Osteoblast (primary cell): ENCODE measurements around the gene UBE2F. TPM values are rescaled to one million over a fixed set of nuclear protein-coding genes. Genes with fewer than 3 reads are reported as not detected.

Experiments used
- DNase-seq: peaks from one replicate; pipeline ENCODE4 v3.0.0; 2011; ENCODE audit warnings: low spot score, mixed read lengths; ENCODE audit not compliant: insufficient read length; ENCODE audit errors: missing footprints
- H2AFZ ChIP-seq: 2 replicates; pipeline ENCODE4 v1.6.0; 2011; ENCODE audit warnings: mild to moderate bottlenecking, low read length
- H3K27ac ChIP-seq: 2 replicates; pipeline ENCODE4 v1.5.1; 2011; ENCODE audit warnings: mild to moderate bottlenecking, low read depth, low read length, moderate library complexity
- H3K27me3 ChIP-seq: 2 replicates; pipeline ENCODE4 v1.6.0; 2012; ENCODE audit warnings: mild to moderate bottlenecking, control low read depth, inconsistent platforms, low read length, moderate library complexity; ENCODE audit not compliant: insufficient read depth
- H3K36me3 ChIP-seq: 2 replicates; pipeline ENCODE4 v1.5.1; 2011; ENCODE audit warnings: mild to moderate bottlenecking, low read length, control low read depth, moderate library complexity; ENCODE audit not compliant: insufficient read depth
- H3K4me1 ChIP-seq: 2 replicates; pipeline ENCODE4 v1.5.1; 2011; ENCODE audit warnings: mild to moderate bottlenecking, low read length, control low read depth, moderate library complexity; ENCODE audit not compliant: insufficient read depth
- H3K4me2 ChIP-seq: 2 replicates; pipeline ENCODE4 v1.6.0; 2011; ENCODE audit warnings: mild to moderate bottlenecking, low read length; ENCODE audit not compliant: insufficient read depth
- H3K4me3 ChIP-seq: fragments of 200-600 bp; sonication (generic); 3 replicates; pipeline ENCODE4 v1.5.1; 2012; ENCODE audit warnings: mild to moderate bottlenecking, low read length, inconsistent platforms; ENCODE audit not compliant: insufficient read depth
- H3K79me2 ChIP-seq: 2 replicates; pipeline ENCODE4 v1.6.0; 2012; ENCODE audit warnings: mild to moderate bottlenecking, low read length, control low read depth, inconsistent platforms; ENCODE audit not compliant: insufficient read depth
- H3K9me3 ChIP-seq: 2 replicates; pipeline ENCODE4 v1.5.1; 2011; ENCODE audit warnings: low read depth, low read length, control low read depth
- H4K20me1 ChIP-seq: 2 replicates; pipeline ENCODE4 v1.6.0; 2012; ENCODE audit warnings: mild to moderate bottlenecking, low read length, control low read depth; ENCODE audit not compliant: insufficient read depth
- CTCF ChIP-seq: IDR thresholded peaks from 2 replicates; pipeline ENCODE4 v1.5.1; 2011; ENCODE audit warnings: mild to moderate bottlenecking, low read depth, low read length, moderate library complexity; ENCODE audit errors: extremely low read depth
- total RNA-seq: library from RNA; depleted of rRNA; stranded (reverse); fragments of >200 nt; gene quantifications from 2 replicates; pipeline ENCODE4 v1.2.3, GENCODE V29; 2012

UBE2F gene
- total RNA-seq, 1 donor: 39.8 TPM

DNA sequence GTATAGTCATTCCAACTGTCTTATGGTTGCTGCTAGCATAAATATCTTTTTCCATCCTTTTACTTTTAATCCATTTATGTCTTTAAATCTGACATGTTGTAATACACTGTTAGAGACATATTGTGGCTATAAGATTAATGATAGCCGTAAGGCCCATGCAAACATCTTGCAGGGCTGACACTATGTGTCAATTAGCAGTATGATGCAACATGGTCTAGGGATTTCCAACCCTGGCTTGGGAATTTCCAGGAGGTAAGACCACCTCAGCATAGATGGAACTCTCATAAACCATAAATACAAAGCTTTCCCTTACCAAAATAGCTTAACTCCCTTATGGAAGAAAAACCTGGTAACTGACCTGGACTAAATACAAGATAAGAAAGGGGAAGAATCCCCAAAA, 110.5 kb downstream of the UBE2F start:
- H4K20me1 ChIP-seq: no peaks in the 10 kb centered on the region
- no peak overlapping the region for H3K27ac ChIP-seq
- H3K36me3 ChIP-seq: no peaks in the 10 kb centered on the region
- H3K4me3 ChIP-seq: no peak overlapping the region
- no peaks in the 10 kb centered on the region for H3K27me3 ChIP-seq
- DNase-seq: no peak
- H3K79me2 ChIP-seq: no peaks in the 10 kb centered on the region
- no peak for TF ChIP-seq CTCF
- no peaks in the 10 kb centered on the region for H3K4me1 ChIP-seq
- H2AFZ ChIP-seq: no peak overlapping the region
- no peaks in the 10 kb centered on the region for H3K9me3 ChIP-seq
- H3K4me2 ChIP-seq: no peak overlapping the region

DNA sequence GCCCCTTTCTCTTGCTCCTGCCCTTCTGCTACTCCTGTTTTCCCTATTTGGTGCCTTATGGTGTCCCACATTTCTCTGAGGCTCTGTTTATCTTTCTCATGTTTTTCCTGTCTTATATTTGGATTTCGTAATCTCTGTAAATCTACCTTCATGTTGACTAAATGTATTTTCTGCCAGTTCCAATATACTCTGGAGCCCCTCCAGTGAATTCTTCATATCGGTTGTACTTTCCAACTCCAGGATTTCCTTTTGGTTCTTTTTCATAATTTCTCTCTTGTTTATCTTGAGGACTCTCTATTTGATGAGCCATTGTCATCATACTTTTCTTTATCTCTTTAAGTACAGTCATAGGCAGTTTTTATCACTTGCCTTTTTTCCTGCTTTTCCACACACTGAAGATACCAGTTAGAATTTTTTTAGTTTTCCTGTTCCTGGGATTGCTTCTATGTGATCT, 113.1 kb downstream of the UBE2F start:
- DNase-seq: no peak
- no peaks in the 10 kb centered on the region for H3K27me3 ChIP-seq
- no peak for TF ChIP-seq CTCF

DNA sequence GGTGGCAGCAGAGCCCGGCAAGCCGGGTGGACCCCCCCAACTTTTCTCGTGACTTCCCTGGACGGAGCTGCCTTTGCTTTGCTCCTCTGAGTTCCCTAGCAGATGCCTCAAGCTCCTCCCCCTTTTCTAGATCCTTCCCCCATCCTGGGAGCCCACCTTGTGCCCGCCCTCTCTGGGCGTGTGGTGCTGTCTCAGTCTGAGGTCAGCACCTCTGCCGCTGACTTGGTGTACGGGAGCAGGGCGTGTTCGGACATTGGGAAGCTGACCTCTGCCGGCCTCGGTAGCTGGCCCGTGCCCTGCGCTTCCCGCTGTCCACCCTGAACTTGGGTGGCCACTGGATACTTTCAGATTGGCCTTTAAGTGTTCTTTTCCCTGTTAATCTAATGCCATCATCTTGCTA, 113.7 kb downstream of the UBE2F start:
- Histone ChIP-seq H3K36me3 (peaks cover 14% of the 10 kb centered on the region), H3K79me2 (no peaks in the 10 kb centered on the region), H3K9me3 (no peaks in the 10 kb centered on the region), H4K20me1 (no peaks in the 10 kb centered on the region), H2AFZ (no peak overlapping the region), H3K4me2 (no peak overlapping the region), H3K4me1 (no peaks in the 10 kb centered on the region), H3K27ac (no peak overlapping the region), H3K4me3 (no peak overlapping the region), H3K27me3 (no peaks in the 10 kb centered on the region)
- DNase-seq: no peak
- no peak for TF ChIP-seq CTCF

More for the DNA sequence above, 113.1 kb downstream of the UBE2F start:
- H3K27ac ChIP-seq: no peak overlapping the region
- H3K36me3 ChIP-seq: peaks cover 14% of the 10 kb centered on the region
- H2AFZ ChIP-seq: no peak overlapping the region
- H4K20me1 ChIP-seq: no peaks in the 10 kb centered on the region
- no peaks in the 10 kb centered on the region for H3K9me3 ChIP-seq
- no peak overlapping the region for H3K4me2 ChIP-seq
- H3K79me2 ChIP-seq: no peaks in the 10 kb centered on the region
- H3K4me3 ChIP-seq: no peak overlapping the region
- no peaks in the 10 kb centered on the region for H3K4me1 ChIP-seq

DNA sequence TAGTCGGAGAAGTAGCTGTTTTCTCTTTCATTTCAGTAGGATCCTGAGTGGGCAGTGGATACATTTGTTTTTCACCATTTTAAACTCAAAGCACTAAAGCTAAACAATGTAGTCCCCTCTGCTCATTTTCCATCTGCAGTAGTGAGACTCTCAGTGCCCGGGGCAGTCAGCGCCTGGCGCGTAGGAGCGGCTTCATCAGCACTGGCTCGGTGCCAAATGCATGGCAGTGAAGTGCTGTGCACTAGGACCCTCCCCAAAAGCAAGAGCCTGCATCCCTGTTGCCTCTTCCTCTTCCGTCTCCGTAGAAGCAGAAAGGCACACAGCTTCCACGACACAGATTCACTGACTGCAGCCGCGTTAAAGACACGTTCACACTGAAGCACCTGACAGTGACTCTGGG, 114.3 kb downstream of the UBE2F start:
- Histone ChIP-seq H3K36me3 (peaks cover 14% of the 10 kb centered on the region), H3K27ac (no peak overlapping the region), H2AFZ (no peak overlapping the region), H3K9me3 (no peaks in the 10 kb centered on the region), H3K27me3 (no peaks in the 10 kb centered on the region), H3K4me1 (no peaks in the 10 kb centered on the region), H3K79me2 (no peaks in the 10 kb centered on the region), H3K4me3 (no peak overlapping the region), H3K4me2 (no peak overlapping the region), H4K20me1 (no peaks in the 10 kb centered on the region)
- DNase-seq: no peak
- TF ChIP-seq CTCF: no peak
